Endometrium (tissue), 2 donors: ENCODE measurements around the gene FGD3.

ENCODE experiments used
- FAIRE-seq: peaks from 2 replicates; lab custom pipeline; 2012; peaks lifted over from hg19 to GRCh38; lab: Jason Lieb, UNC
- donor health status: control.
- donor health status: control.

FGD3 gene

GRCh38 chr9:93072383-93072795 lies 125.1 kb downstream of the FGD3 start:
- no peak for FAIRE-seq

GRCh38 chr9:93076101-93076791 lies 128.9 kb downstream of the FGD3 start:
- no peak for FAIRE-seq

- no peak for FAIRE-seq
Observed at GRCh38 chr9:93076792-93077128, 129.4 kb downstream of the FGD3 start.

- FAIRE-seq, result no peak
Observed at GRCh38 chr9:93077367-93077766, 130.0 kb downstream of the FGD3 start.

- FAIRE-seq, result no peak
Observed at GRCh38 chr9:93077811-93078210, 130.5 kb downstream of the FGD3 start.

GRCh38 chr9:93079371-93079770 lies 132.0 kb downstream of the FGD3 start:
- FAIRE-seq, result no peak

- FAIRE-seq, result no peak
Observed at GRCh38 chr9:93080406-93080805, 133.1 kb downstream of the FGD3 start.

GRCh38 chr9:93081081-93081529 lies 133.8 kb downstream of the FGD3 start:
- no peak for FAIRE-seq

GRCh38 chr9:93081931-93082330 lies 134.6 kb downstream of the FGD3 start:
- FAIRE-seq, result no peak

GRCh38 chr9:93082841-93083411 lies 135.6 kb downstream of the FGD3 start:
- no peak for FAIRE-seq

- FAIRE-seq, result no peak
Observed at GRCh38 chr9:93083592-93084470, 136.5 kb downstream of the FGD3 start.

GRCh38 chr9:93084471-93084881 lies 137.2 kb downstream of the FGD3 start:
- FAIRE-seq, result no peak

GRCh38 chr9:93085676-93086075 lies 138.4 kb downstream of the FGD3 start:
- no peak for FAIRE-seq
